GM12872 (cell line): Measurements from ENCODE around the gene FAM117B.

Source experiments
- CTCF ChIP-seq: IDR thresholded peaks from 3 replicates; pipeline ENCODE4 v1.5.1; 2011; ENCODE audit warnings: low read depth, mild to moderate bottlenecking, low read length, moderate library complexity; ENCODE audit not compliant: insufficient read depth

FAM117B gene

GRCh38 chr2:202639231-202639630, 4.5 kb downstream of the FAM117B start:
- no peak for TF ChIP-seq CTCF

- no peak for TF ChIP-seq CTCF
Observed at GRCh38 chr2:202642567-202642966, 7.8 kb downstream of the FAM117B start.

GRCh38 chr2:202643012-202643858, 8.5 kb downstream of the FAM117B start:
- TF ChIP-seq CTCF = no peak

GRCh38 chr2:202652119-202652518, 17.4 kb downstream of the FAM117B start:
- no peak for TF ChIP-seq CTCF

- no peak for TF ChIP-seq CTCF
Observed at GRCh38 chr2:202653890-202654289, 19.1 kb downstream of the FAM117B start.

- no peak for TF ChIP-seq CTCF
Observed at GRCh38 chr2:202657876-202658275, 23.1 kb downstream of the FAM117B start.

- no peak for TF ChIP-seq CTCF
Observed at GRCh38 chr2:202660796-202661195, 26.0 kb downstream of the FAM117B start.
